H1 (cell line): Measurements from ENCODE around the gene PMP22. TPM values are rescaled to one million over a fixed set of nuclear protein-coding genes. Genes with fewer than 3 reads are reported as not detected.

ENCODE experiments used
- ATF2 ChIP-seq: IDR thresholded peaks from 2 replicates; pipeline ENCODE4 v1.6.1; 2012; ENCODE audit warnings: low read length, inconsistent platforms
- CBX8 ChIP-seq: fragments of 300-800, 300-1000 bp; sonication (generic); IDR thresholded peaks from 2 replicates; pipeline ENCODE4 v1.7.1; 2016; ENCODE audit warnings: low read depth, low read length, borderline replicate concordance
- CHD1 ChIP-seq: IDR thresholded peaks from 2 replicates; pipeline ENCODE4 v1.6.1; 2012; ENCODE audit warnings: low read depth, low read length, improper control_type of control experiment
- CHD7 ChIP-seq: fragments of 300-600 bp; sonication (generic); IDR thresholded peaks from 2 replicates; pipeline ENCODE4 v1.7.1; 2012; ENCODE audit warnings: low read length, moderate library complexity, mild to moderate bottlenecking, inconsistent platforms; ENCODE audit not compliant: insufficient replicate concordance
- POLR2AphosphoS5 ChIP-seq: IDR thresholded peaks from 2 replicates; pipeline ENCODE4 v1.6.1; 2011; ENCODE audit warnings: low read depth, low read length
- SRF ChIP-seq: IDR thresholded peaks from 2 replicates; pipeline ENCODE4 v1.6.1; 2011; ENCODE audit warnings: mild to moderate bottlenecking, low read depth, low read length, moderate library complexity
- polyA plus RNA-seq, 7 experiments: library from polyadenylated mRNA; depleted of rRNA in 3 of 7; stranded (reverse) in 5 of 7; unstranded in 2 of 7; fragments of >200 nt in 5 of 7; fragments of 200-250 nt in 2 of 7; gene quantifications; 1 replicate in 5 of 7; 2 replicates in 1 of 7; 4 replicates in 1 of 7; pipeline versions ENCODE4 v1.2.1 to v1.2.3, GENCODE V29; 2011 to 2013; ENCODE audit warnings: missing spikeins in 2 of 7, mixed read lengths in 2 of 7
- total RNA-seq: library from RNA; stranded (reverse); fragmentation: NEBNext Ultra II Directional; extraction: Animal tissue kit (Norgen Biotek cat#: 25700); gene quantifications from 2 replicates; pipeline ENCODE4 v1.2.1, GENCODE V29; 2021

PMP22 gene
- total and polyA plus RNA-seq, 2 of the 8 experiments (the other 6 are each of a cell fraction or from before 2014, with no cell fraction given), result 0.84 to 4.9 TPM

DNA sequence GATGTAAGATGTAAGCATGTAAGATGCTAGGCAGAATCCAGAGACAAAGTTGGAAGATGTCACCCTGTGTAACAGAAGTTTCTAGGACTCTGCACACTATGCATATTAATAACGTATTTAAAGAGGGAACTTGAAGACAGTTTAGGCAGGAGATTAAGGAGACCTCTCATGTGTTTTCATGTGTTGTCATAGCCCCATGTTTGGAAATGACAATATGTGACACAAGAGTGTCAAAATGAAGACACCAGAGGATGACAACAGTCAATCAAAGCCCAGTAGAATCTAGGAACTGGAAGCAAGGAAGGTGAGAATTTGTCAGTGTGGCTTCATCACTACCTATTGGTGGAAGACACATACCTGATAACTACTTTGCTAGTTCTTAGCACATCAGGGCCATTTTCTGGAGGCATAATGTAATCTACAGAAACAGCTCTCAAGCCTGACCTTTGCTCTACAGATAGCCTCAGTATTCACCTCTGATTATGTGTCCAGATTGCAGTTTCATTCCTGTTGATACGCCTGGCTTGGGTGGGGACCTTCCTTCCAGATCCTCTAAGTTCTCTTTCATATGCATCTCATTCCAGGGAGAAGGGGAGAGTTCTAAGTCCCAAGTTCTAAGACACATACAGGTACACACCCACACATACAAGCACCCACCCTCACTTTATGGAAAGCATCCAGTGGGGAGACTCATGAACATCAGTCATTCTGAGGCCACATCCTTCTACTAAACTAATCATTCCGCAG, 26.3 kb downstream of the PMP22 start (continued):
- TF ChIP-seq POLR2AphosphoS5 (no peak), CHD7 (no peak), CBX8 (no peak), ATF2 (no peak), SRF (no peak), CHD1 (no peak)
